ENCODE measurements around the gene NDUFS7.

The NDUFS7 gene

DNA sequence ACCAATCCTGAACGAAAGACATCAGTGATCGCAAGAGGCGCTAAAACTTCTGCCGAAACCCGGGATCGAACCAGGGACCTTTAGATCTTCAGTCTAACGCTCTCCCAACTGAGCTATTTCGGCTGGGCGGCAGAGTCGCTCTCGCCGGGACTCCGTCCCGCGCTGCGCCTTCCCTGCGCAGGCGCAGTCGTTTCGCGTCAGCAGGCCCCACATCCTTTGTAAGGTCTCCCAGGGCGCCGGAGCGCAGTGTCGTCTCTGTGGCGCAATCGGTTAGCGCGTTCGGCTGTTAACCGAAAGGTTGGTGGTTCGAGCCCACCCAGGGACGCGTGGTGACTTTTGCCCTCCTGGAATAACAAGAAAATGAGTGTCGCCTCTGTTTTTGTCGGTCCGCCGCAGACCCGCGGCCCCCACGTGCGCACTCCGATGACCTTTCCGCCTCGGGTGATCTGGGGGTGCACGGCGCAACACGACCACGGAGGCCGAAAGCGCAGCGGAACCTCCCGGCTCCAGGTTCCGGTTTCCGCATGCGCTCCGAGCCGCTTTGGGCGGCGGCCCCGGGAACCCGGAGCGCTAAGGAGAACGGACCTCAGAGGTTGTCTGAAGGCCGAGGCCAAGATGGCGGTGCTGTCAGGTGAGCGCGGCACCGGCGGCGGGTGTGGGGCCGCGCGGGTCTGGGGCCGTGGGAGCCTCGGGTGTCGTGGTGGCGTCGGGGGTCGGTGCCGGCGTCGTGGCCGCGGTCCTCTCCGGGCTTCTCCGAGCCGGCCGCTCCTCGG lies at the start of gene NDUFS7:
Gene NDUFS7 (plus strand): TSS at position 596 of the 773 bp plus-strand sequence. CDS start 20 bp downstream, at position 616.
- peak; percentile 95 for DNase-seq

DNA sequence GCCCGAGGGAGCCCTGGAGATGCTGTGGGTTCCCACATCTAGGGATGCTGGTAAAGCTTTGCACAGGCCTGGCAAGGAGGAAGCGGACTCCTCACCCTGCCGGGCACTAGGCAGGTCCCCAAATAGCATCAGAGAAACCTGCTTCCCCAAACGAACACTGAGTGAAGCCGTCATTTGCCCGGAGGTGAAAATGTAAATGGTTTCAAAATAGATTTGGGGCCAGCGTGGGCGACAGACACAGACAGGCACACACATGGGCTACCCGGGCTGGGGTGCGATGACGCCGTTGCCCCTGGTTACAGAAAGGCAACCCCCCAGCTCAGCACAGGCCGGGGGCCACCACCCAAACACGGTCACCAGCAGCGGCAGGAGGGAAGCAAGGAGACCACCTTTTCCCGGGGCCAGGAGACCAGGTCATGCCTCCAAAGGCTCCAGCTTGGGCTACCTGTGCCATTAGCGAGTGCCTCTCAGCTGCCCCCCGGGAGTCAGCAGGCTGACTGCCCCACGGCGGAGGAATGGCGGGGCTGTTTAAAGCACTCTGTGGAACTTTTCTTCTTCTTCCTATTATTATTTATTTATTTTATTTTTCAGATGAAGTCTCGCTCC lies 47.5 kb upstream of the NDUFS7 start:
- no peak for DNase-seq

DNA sequence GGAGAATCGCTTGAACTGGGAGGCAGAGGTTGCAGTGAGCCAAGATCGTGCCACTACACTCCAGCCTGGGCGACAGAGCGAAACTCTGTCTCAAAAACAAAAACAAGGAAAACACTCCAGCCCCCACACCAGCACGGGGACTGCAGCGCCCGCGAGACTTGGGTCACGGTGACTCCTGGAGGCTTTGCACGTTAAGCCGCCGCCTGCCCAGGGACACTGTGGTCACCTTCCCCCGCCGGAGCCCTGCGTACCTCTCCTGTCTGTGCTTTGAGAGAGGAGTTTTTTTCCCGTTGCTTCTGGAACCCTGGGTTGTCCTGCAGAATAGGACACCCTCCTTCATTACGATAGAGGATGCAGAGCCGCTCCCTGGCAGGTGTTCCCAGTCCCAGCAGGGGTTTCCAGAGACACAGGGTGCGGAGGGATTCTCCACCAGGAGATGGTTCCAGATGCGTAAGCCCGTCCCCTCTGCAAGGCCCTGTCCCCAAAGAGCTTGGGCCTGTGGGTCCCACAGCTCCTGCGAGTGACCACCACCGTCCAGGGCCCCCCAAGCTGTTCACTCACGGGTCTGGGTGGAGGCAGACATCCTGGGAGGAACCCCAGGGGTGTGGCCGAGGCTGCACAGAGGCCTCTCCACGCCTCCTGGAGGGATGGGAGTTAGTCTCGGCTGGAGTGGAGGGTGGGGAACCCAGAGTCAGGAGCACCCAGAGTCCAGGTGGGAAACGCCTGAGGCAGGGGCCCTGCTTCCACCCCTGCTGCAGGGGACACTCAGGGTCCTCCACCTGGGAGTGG lies 42.8 kb upstream of the NDUFS7 start:
- no peak for DNase-seq

DNA sequence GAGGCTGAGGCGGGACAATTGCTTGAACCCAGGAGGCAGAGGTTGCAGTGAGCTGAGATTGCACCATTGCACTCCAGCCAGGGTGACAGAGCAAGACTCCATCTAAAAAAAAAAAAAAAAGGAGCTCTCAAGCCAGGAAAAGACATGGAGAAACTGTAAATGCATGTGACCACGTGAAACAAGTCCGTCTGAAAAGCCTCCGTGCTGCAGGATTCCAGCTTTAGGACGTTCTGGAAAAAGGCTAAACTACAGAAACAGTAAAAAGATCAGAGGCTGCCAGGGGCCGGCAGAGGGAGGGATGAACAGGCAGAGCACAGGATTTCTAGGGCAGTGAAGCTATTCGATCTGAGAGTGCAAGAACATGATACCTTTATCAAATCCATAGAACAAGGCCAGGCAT lies 40.7 kb upstream of the NDUFS7 start:
- DNase-seq = no peak

DNA sequence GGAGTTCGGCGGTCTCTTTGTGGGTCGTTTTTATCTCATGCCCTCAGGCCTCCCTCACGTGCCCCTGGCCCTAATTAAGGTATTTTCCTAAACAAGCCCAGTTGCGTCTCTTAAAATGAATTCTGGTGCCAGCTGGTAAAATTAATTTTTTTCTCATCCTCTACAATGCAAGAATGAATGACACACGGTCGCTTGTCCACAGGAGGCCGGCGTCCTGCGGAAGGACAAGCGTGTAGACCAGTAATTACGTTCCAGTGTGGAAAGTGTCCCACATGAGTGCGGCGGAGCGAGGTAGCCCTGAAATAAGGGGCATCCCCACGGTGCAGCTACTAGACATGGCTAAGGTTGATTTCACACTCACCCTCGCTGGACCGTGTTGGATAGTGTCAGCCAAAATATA lies 34.5 kb upstream of the NDUFS7 start:
- no peak for DNase-seq

DNA sequence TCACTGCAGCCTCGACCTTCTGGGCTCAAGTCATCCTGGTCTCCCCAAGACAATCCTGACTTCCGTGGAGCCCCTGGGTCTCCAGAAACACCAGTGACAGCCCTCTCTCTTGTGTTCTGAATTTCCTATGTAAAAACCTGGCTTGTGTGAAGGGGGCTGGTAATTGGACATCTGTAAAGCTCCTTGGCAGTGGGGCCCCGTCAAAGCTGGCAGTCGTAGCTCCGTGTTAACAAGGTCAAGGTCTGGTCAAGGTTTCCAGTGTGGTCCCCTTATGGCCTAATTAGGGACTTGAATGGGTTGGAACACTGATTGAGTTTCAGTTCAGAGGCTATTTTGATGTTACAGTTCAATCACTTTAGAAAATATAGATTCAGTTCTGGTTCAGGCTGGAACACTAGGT lies 32.8 kb upstream of the NDUFS7 start:
- no peak for DNase-seq

DNA sequence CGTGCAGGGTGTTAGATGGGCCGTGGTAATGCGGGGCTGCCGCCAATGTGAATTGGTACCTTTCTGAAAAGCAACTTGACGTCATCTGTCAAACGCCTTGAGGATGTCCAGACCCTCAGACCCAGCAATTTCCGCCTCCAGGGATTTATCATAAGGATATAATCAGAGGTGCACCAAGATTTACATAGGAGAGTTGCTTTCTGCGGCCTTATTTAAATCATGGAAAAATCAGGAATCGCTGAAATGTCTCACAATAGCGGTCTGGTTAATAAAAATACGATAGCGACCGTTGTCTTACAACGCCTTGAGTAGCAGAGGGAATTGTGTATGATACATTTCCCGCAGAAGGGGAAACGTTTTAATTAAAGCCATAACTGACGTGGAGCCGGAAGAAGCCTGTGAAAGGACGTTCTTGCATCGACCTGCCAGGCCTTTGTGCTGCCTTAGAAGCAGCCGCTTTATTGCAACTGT lies 32.3 kb upstream of the NDUFS7 start:
- DNase-seq = no peak

DNA sequence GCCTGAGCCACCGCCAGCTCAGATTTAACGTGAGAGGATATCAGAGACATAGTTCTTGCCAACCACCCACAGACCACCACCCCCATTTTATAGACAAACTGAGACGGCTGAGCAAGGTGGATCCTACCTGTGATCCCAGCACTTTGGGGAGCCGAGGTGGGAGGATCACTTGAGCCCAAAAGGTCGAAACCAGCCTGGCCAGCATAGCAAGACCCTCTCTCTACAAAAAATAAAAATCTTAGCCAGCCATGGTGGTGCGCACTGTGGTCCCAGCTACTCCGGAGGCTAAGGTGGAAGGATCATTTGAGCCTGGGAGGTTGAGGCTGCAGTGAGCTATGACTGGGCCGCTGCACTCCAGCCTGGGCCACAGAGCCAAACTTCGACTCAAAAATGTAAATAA lies 30.6 kb upstream of the NDUFS7 start:
- no peak for DNase-seq

DNA sequence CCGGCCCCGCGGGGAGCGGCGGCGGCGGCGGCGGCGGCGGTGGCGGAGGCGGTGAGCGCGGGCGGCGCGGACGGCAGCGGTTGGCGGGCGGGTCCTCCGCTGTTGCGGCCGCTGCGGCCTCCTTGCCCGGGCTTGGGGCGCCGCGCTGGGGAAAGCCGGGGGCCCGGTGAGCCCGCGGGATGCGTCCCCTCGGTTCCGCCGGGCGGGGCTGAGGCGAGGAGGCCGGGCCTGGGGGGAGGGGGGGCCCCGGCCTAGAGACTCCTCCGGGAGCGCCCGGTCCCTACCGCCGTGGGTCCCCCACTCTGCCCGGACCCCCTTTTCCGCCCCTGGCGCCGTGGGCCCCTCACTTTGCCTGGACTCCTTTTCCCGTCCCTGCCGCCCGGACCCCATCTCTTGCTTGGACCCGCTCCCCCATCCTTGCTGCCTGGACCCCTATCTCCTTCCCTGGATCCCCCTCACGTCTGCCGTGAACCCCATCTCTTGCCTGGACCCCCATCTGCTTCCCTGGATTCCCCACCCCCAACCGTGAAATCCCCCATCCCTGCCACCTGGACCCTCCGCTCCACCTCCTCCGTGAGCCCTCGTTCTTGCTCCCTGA lies 28.6 kb upstream of the NDUFS7 start:
- no peak for DNase-seq

DNA sequence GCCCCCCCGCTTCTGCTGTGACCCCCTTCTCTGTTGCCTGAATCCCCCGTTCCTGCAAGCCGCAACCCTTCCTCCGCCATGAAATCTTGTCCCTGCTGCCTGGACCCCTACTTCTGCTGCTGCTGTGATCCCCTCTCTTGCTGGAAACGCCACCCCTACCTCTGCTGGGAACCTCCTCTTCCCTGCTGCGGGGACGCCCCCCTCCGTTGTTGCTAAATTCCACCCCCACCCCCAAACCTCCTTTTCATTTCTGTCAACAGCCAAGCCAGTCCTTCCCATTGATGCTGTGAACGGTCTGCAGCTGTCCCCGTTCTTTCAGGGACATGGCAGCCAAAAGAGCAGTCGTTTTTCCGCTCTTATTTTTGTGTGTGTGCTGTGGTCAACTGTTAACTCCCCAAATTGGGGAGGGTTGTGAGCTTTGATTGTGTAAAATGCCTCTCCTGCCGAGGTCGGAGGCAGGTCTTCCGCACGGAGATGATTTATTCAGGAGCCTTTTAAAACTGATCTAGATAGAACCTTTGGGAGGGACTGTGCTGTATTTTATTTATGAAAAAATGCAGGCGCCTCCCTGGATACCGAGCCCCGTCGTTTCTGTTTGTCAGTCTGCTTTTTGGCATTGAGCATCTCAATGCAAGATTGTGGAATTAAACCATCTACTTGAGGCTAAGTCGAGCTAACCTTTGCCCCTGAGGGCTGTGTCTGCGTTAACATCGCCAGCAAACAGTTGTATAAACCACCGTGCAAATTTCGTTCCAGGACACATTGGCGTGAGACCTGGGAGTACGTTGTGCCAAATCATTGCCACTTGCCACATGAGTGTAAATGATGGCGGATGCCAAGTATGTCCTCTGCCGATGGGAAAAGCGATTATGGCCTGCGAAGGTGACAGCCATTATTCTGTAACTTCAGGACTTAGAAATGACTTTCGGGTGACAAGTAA lies 27.9 kb upstream of the NDUFS7 start:
- DNase-seq = peak; percentile 62

DNA sequence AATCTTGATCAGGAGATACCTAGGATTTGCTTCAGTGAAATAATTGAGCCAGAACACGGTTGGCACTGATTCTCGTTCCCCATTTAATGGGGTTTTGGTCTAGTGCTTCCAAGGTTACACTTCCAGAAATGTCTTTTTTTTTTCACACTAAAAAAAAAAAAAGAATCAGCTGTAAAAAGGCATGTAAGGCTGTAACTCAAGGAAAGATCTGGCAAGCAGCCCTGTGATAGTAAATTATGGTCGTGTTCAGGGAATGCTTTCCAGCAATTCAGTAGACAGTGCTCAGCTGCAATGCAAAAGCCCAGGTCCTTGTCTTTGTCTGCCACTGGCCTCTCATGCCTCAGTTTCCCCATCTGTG lies 27.2 kb upstream of the NDUFS7 start:
- no peak for DNase-seq

DNA sequence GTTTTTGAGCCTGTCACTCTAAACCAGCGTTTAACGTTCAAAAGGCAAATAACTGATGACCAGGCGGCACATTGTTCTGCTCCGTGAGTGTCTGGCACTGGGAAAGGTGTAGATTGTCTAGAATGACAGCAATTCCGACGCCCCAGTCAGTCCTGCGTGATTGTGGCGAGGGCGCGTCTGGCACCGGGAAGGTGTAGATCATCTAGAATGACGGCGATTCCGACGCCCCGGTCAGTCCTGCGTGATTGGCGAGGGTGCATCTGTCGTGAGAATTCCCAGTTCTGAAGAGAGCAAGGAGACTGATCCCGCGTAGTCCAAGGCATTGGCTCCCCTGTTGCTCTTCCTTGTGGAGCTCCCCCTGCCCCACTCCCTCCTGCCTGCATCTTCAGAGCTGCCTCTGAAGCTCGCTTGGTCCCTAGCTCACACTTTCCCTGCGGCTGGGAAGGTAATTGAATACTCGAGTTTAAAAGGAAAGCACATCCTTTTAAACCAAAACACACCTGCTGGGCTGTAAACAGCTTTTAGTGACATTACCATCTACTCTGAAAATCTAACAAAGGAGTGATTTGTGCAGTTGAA lies 26.1 kb upstream of the NDUFS7 start:
- DNase-seq = no peak

DNA sequence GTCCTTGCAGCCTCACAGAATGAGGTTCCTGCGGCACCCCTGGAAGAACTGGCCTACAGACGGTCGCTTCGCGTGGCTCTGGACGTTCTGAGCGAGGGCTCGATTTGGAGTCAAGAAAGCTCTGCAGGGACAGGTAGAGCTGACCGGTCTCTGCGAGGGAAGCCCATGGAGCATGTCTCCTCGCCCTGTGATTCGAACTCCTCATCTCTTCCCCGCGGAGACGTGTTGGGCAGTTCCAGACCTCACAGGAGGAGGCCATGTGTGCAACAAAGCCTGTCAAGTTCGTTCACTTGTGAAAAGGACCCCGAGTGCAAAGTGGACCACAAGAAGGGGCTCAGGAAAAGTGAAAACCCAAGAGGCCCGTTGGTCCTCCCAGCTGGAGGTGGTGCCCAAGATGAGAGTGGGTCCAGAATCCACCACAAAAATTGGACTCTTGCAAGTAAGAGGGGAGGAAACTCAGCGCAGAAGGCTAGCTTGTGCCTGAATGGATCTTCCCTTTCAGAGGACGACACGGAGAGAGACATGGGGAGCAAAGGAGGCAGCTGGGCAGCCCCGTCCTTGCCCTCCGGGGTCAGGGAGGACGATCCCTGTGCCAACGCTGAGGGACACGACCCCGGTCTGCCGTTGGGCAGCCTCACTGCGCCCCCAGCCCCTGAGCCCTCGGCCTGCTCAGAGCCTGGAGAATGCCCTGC lies 23.4 kb upstream of the NDUFS7 start:
- DNase-seq = no peak

DNA sequence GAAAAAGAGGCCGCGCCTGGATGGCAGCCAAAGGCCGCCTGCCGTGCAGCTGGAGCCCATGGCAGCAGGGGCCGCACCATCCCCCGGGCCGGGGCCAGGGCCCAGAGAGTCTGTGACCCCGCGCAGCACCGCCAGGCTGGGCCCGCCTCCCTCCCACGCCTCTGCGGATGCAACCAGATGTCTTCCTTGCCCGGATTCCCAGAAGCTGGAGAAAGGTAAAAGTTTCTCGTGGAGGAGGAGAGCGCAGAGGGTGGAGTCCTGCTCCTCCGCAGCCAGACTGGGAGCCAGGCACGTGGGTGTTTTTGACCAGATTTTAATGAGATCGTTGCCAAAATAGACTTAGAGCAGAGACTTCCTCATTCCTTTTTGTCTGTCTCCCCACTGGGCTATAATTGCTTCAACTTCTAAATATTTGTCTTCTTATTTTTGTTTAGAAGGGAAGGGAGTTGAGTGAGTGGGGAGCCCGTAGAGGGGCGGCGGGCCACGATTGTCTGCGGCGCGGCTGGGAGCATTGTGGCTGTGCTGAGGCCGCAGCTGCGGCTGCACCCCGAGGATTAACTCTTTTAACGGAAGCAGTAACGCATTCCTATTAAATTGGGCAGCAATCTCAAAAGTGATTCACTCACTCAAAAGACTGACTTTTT lies 22.8 kb upstream of the NDUFS7 start:
- peak; percentile 90 for DNase-seq

DNA sequence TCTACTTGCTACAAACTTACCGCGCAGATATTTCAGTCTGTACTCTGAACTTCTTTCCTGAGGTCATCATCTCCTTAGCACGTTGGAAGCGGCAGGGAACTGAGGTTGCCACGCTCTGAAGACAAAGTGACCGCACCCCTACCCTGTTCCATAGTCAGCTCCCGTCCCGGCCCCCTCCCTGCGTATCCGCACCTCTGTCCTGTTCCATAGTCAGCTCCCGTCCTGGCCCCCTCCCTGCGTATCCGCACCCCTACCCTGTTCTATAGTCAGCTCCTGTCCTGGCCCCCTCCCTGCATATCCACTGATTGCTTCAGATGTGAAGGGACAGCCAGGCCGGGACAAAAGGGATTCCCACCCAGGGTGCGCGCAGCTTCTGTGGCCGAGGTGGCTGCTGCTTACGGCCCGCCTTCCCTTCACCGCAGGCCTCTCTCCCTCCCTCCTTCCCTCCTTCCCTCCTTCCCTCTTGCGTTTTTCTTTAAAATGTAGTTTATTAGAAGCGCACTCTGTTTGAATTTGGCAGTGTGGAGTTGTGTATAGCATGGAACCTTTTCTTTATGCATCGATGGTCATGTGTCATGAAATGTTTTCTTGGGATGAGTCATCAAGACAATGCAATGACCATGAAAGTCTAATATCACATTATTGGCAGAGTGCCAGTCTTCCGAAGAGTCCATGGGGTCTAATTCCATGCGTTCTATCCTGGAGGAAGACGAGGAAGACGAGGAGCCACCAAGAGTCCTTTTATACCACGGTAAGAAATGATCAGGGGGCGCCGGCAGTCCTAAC lies 21.9 kb upstream of the NDUFS7 start:
- no peak for DNase-seq

DNA sequence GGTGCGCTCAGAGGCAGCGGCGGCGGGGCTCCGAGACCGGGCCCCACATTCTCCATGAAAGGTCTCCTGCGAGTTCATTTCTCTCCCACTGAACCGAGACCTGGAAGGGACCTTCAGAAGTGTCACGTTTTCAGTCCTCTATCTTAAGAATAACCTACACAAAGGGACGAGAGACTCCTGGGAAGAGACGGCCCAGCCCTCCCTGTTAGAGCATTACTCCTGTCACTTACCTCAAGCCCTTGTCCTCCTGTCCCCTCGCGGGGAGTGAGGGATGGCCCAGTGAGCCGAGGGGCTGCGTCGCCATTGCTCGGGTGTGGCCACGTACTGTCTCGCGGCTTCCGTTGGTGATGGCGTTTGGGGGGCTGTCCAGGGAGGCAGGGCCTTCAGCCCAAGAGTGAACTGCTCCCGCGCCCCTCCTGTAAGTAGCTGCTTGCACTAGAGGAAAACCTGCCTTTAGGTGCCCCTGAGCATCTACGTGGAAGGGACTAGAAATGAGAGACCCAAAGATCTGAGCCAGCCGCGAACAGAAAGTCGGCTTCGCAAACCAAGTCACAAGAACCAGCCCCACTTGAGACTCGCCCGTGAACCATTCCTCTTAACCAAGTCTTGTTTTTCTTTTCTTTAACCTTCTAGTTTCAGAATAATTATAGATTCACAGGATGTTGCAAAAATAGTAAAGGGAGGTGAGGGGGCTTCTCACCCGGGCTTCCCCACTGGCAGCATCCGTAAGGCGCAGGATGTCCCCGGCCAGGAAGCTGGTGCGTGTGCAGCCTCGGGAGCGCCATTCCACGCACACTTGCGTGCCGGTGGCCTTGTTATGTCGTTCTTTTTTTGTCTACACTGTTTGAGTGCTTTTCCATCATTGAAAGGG lies 21.1 kb upstream of the NDUFS7 start:
- DNase-seq = no peak

DNA sequence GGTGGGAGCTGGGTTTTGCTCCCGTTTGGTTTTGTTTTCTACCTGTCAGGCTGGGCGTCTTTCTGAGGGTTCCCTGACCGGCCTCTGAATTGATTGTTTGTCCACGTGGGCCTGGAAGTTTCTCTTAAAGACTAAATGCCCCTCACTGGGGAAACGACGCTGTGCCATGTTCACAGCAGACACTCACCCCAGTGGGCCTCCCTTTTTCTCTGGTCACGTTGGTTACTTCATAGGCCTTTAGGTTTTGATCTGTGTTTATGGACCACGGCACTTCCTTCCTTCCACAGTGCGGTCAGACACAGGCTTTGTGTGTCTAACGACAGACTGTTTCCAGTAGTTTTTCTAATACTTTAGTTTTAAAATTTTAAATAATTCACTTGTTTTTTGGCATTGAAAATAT lies 20.1 kb upstream of the NDUFS7 start:
- peak; percentile 25 for DNase-seq

DNA sequence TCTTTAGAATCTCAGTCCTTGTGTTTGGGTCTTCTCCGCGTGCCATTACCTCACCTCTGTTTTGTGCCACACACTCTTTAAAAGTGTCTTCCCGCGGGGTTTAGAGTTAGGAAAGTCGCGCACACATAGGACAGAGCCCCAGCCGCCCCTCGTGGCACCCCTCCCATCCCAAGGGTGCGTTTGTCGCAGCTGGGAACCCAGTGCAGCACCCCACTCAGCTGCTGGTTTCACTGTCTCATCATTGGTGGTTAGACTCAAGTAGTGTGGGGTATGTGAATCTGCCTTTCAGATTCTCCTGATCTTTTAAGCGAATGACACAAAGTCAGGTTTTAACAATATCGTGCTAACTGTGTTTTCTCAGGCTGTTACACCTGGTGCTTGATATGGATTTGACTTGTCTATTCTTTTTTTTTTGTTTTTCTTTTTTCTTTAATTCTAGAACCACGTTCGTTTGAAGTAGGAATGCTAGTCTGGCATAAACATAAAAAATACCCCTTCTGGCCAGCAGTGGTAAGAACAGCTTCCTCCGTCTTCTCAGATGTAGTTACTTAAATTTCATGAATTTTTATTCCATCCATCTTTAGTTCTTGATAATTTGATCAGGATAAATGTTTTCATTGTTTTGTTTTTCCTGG lies 19.5 kb upstream of the NDUFS7 start:
- DNase-seq = no peak

All from midbrain (tissue), 1 donor.